ENCODE results near the gene AEBP2.
"Not testable (repeated sequence)": the region's sequence is repeated elsewhere in the genome, so short reads cannot be mapped to it uniquely, and the experiment has no call there.

Gene AEBP2

DNA sequence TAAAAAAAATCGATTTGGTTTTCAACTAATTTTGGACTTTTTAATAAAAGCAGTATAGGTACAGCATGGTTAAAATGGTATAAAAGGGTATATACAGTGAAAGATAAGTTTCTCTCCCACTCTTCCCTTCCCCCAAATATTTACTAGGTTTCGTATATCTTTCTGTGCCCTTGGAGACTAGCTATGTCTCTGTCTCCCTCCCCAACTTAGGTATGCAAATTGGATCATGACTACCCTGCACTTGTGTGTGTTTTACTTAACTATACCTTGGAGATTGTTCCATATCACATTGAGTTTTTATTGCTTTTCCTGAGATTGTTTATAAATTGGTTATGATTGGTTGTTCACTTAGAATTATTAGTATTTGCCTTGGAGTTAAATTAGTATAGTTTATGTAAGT, 19.4 kb downstream of the AEBP2 start:
- no peaks in the 10 kb centered on the region for H3K9me3 ChIP-seq (ENCODE audit: low read depth, low read length)
- no peak for DNase-seq (ENCODE audit: low read depth, low spot score)
- no peak overlapping the region for H3K4me3 ChIP-seq
- TF ChIP-seq FOXP2 (optimal IDR thresholded peaks at IDR 0.05; ENCODE audit: control extremely low read depth, extremely low read length, insufficient read depth), result no peak
- no peak for TF ChIP-seq EZH2 (IDR thresholded peaks at IDR 0.05)
- TF ChIP-seq POLR2AphosphoS5 (IDR thresholded peaks at IDR 0.05; ENCODE audit: borderline replicate concordance, low read depth, low read length), result no peak
- no peak overlapping the region for H3K27ac ChIP-seq
- no peak overlapping the region for H3K9ac ChIP-seq (ENCODE audit: insufficient read length)
- H3K36me3 ChIP-seq (ENCODE audit: insufficient read depth, low read length), result peaks cover 31% of the 10 kb centered on the region

DNA sequence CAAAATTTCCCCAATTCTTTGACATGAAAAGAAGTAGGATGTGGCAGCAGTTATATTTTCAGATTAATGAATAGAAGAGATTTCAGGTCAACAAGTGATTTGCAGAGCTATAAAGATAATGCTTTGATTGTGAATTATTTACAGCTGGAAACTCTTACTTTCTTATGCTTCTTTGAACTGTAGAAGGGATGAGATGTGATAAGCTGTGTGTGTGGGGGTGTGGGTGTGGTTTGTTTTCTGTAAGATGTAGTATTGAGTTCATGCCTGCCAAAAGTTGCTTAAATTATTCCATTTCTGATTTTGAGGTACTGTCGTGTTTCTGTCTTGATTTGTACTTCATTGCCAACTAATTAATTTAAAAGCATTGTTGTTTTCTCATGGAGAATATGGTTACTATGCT, 22.7 kb downstream of the AEBP2 start:
- no peak overlapping the region for H3K27ac ChIP-seq
- peaks cover 34% of the 10 kb centered on the region for H3K36me3 ChIP-seq (ENCODE audit: insufficient read depth, low read length)
- TF ChIP-seq EZH2 (IDR thresholded peaks at IDR 0.05) (no peak), FOXP2 (optimal IDR thresholded peaks at IDR 0.05; ENCODE audit: control extremely low read depth, extremely low read length, insufficient read depth) (no peak), POLR2AphosphoS5 (IDR thresholded peaks at IDR 0.05; ENCODE audit: borderline replicate concordance, low read depth, low read length) (no peak)
- DNase-seq (ENCODE audit: low read depth, low spot score), result no peak
- H3K9ac ChIP-seq (ENCODE audit: insufficient read length), result no peak overlapping the region
- H3K9me3 ChIP-seq (ENCODE audit: low read depth, low read length), result no peaks in the 10 kb centered on the region
- no peak overlapping the region for H3K4me3 ChIP-seq

DNA sequence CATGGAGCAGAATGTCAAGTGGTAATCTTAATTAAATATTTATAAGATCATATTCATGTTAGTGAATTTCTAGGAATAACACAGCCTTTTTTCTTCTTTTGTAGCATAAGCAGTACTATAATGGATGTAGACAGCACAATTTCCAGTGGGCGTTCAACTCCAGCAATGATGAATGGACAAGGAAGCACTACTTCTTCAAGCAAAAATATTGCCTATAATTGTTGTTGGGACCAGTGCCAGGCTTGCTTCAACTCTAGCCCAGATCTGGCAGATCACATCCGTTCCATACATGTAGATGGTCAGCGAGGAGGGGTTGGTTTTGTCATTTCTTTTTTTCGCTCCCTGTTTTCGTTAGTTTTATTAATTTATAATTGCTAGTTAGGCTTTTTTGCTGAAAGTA, 23.1 kb downstream of the AEBP2 start:
- no peak for TF ChIP-seq EZH2 (IDR thresholded peaks at IDR 0.05)
- TF ChIP-seq FOXP2 (optimal IDR thresholded peaks at IDR 0.05; ENCODE audit: control extremely low read depth, extremely low read length, insufficient read depth), result no peak
- TF ChIP-seq POLR2AphosphoS5 (IDR thresholded peaks at IDR 0.05; ENCODE audit: borderline replicate concordance, low read depth, low read length), result no peak
- Histone ChIP-seq H3K4me3 (no peak overlapping the region), H3K27ac (no peak overlapping the region), H3K36me3 (ENCODE audit: insufficient read depth, low read length) (peaks cover 38% of the 10 kb centered on the region), H3K9ac (ENCODE audit: insufficient read length) (no peak overlapping the region), H3K9me3 (ENCODE audit: low read depth, low read length) (no peaks in the 10 kb centered on the region)
- DNase-seq (ENCODE audit: low read depth, low spot score), result no peak

DNA sequence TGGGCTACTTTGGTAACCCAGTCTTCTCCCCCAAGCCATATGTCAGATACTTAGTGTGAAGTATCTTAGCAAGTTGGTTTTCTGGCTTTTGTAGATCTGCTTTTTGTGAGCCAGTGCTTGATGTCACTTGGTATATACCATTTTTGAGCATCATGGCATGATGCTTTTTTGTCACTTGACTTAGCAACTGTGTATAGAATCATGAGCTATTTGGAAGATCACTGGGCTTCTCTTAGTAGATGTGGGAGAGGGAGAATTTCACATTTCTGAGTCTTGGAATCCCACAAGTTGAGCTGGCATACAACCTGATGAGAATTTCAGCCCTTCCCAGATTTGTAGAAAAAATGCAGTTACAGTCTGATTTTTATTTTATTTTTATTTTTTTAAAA, 24.9 kb downstream of the AEBP2 start:
- H3K9me3 ChIP-seq (ENCODE audit: low read depth, low read length), result no peaks in the 10 kb centered on the region
- H3K36me3 ChIP-seq (ENCODE audit: insufficient read depth, low read length), result peaks cover 51% of the 10 kb centered on the region
- DNase-seq (ENCODE audit: low read depth, low spot score), result no peak
- H3K4me3 ChIP-seq, result no peak overlapping the region
- TF ChIP-seq EZH2 (IDR thresholded peaks at IDR 0.05) (no peak), POLR2AphosphoS5 (IDR thresholded peaks at IDR 0.05; ENCODE audit: borderline replicate concordance, low read depth, low read length) (no peak), FOXP2 (optimal IDR thresholded peaks at IDR 0.05; ENCODE audit: control extremely low read depth, extremely low read length, insufficient read depth) (no peak)
- no peak overlapping the region for H3K9ac ChIP-seq (ENCODE audit: insufficient read length)
- H3K27ac ChIP-seq, result no peak overlapping the region

DNA sequence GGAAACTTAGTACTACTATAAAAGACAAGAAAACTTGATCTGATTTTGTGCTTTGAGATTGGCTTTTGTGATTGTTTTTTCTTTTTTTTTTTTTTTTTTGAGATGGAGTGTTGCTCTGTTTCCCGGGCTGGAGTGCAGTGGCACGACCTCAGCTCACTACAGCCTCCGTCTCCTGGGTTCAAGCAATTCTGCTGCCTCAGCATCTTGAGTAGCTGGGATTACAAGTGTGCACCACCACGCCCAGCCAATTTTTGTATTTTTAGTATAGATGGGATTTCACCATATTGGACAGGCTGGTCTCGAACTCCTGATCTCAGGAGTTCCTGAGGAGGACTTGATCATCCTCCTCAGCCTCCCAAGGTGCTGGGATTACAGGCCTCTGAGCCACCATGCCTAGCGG, 26.4 kb downstream of the AEBP2 start:
- no peak for DNase-seq (ENCODE audit: low read depth, low spot score)
- no peak overlapping the region for H3K9ac ChIP-seq (ENCODE audit: insufficient read length)
- TF ChIP-seq EZH2 (IDR thresholded peaks at IDR 0.05), result no peak
- no peak for TF ChIP-seq POLR2AphosphoS5 (IDR thresholded peaks at IDR 0.05; ENCODE audit: borderline replicate concordance, low read depth, low read length)
- TF ChIP-seq FOXP2 (optimal IDR thresholded peaks at IDR 0.05; ENCODE audit: control extremely low read depth, extremely low read length, insufficient read depth), result no peak
- H3K36me3 ChIP-seq (ENCODE audit: insufficient read depth, low read length), result peaks cover 60% of the 10 kb centered on the region
- no peak overlapping the region for H3K27ac ChIP-seq
- H3K9me3 ChIP-seq (ENCODE audit: low read depth, low read length), result no peaks in the 10 kb centered on the region
- H3K4me3 ChIP-seq, result no peak overlapping the region

DNA sequence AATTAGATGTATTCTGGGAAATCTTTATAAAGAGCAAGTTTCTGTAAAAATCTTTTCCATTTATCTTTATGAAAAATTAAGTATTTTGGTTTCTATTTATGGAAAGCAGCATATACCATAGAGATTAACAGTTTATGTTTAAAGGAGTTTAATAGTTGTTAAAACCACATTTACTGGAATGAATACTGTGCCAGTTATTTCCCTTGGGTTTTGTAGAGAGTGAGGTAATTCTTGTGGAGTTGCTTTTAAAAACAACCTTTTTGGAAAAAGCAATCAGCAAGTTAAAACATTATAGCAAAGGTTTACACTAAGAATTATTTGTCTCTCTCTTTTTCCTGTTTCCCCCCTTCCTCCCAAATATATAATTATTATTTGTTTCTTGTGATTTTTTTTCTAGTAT, 34.9 kb downstream of the AEBP2 start:
- no peak overlapping the region for H3K4me3 ChIP-seq

DNA sequence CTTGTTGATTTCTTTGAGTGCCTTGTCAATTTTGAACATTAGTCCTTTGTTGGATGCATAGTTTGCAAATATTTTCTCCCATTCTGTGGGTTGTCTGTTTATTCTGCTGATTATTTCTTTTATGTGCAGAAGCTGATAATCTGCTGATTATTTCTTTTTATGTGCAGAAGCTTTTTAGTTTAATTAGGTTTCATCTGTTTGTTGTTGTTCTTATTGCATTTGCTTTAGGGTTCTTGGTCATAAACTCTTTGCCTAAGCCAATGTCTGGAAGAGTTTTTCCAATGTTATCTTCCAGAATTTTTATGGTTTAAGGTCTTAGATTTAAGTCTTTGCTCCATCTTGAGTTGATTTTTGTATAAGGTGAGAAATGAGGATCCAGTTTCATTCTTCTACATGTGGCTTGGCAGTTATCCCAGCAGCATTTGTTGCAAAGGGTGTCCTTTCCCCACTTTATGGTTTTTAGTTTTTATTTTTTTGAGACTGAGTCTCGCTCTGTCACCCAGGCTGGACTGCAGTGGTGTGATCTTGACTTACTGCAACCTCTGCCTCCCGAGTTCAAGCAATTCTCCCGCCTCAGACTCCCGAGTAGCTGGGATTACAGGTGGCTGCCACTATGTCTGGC, 36.7 kb downstream of the AEBP2 start:
- H3K9me3 ChIP-seq (ENCODE audit: low read depth, low read length); H3K27ac ChIP-seq; H3K9ac ChIP-seq (ENCODE audit: insufficient read length); DNase-seq (ENCODE audit: low read depth, low spot score); H3K4me3 ChIP-seq: not testable (repeated sequence)
- H3K36me3 ChIP-seq (ENCODE audit: insufficient read depth, low read length), result peaks cover 92% of the 10 kb centered on the region

More for the DNA sequence above, 34.9 kb downstream of the AEBP2 start:
- peaks cover 85% of the 10 kb centered on the region for H3K36me3 ChIP-seq (ENCODE audit: insufficient read depth, low read length)
- H3K27ac ChIP-seq, result peak overlapping the region; percentile 40; the same call in 1 of the 2 replicates
- no peak overlapping the region for H3K9ac ChIP-seq (ENCODE audit: insufficient read length)
- no peak for TF ChIP-seq EZH2 (IDR thresholded peaks at IDR 0.05)
- TF ChIP-seq POLR2AphosphoS5 (IDR thresholded peaks at IDR 0.05; ENCODE audit: borderline replicate concordance, low read depth, low read length), result no peak
- no peak for TF ChIP-seq FOXP2 (optimal IDR thresholded peaks at IDR 0.05; ENCODE audit: control extremely low read depth, extremely low read length, insufficient read depth)
- no peak for DNase-seq (ENCODE audit: low read depth, low spot score)
- H3K9me3 ChIP-seq (ENCODE audit: low read depth, low read length), result peaks cover 7% of the 10 kb centered on the region; the same call in 1 of the 2 replicates

DNA sequence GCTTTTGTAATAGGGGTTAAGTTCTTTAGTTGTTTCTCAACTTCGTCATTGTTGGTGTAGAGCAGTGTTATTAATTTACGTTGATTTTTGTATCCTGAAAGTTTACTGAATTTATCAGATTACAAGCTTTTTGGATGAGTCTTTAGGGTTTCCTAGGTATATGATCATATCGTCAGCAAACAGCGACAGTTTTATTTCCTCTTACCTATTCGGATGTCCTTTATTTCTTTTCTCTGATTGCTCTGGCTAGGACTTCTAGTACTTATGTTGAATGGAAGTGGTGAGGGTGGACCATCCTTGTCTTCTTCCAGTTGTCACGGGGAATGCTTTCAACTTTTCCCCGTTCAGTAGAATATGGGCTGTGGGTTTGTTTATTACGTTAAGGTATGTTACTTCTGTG, 37.8 kb downstream of the AEBP2 start:
- TF ChIP-seq POLR2AphosphoS5 (IDR thresholded peaks at IDR 0.05; ENCODE audit: borderline replicate concordance, low read depth, low read length), result no peak
- no peak for TF ChIP-seq EZH2 (IDR thresholded peaks at IDR 0.05)
- no peak for TF ChIP-seq FOXP2 (optimal IDR thresholded peaks at IDR 0.05; ENCODE audit: control extremely low read depth, extremely low read length, insufficient read depth)
- no peak overlapping the region for H3K4me3 ChIP-seq
- DNase-seq (ENCODE audit: low read depth, low spot score), result no peak
- H3K27ac ChIP-seq, result no peak overlapping the region
- peaks cover 89% of the 10 kb centered on the region for H3K36me3 ChIP-seq (ENCODE audit: insufficient read depth, low read length)
- no peak overlapping the region for H3K9ac ChIP-seq (ENCODE audit: insufficient read length)
- H3K9me3 ChIP-seq (ENCODE audit: low read depth, low read length), result peaks cover 7% of the 10 kb centered on the region; the same call in 1 of the 2 replicates

DNA sequence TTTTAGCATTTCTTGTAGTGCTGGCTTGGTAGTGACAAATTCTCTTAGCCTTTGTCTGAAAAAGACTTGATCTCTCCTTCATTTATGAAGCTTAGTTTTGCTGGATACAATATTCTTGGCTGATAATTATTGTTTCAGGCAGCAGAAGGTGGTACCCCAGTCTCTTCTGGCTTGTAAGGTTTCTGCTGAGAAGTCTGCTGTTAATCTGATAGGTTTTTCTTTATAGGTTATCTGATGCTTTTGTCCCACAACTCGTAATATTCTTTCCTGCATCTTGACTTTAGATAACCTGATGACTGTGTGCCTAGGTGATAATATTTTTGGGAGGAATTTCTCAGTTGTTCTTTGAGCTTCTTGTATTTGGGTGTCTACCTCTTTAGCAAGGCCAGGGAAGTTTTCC, 41.2 kb downstream of the AEBP2 start:
- H3K4me3 ChIP-seq, result no peak overlapping the region
- H3K36me3 ChIP-seq (ENCODE audit: insufficient read depth, low read length), result peaks cover 63% of the 10 kb centered on the region
- DNase-seq (ENCODE audit: low read depth, low spot score), result no peak
- H3K9me3 ChIP-seq (ENCODE audit: low read depth, low read length), result 0 out of 2 replicates have a peak, but pooled peaks cover 7% of the 10 kb centered on the region
- TF ChIP-seq FOXP2 (optimal IDR thresholded peaks at IDR 0.05; ENCODE audit: control extremely low read depth, extremely low read length, insufficient read depth) (no peak), EZH2 (IDR thresholded peaks at IDR 0.05) (no peak), POLR2AphosphoS5 (IDR thresholded peaks at IDR 0.05; ENCODE audit: borderline replicate concordance, low read depth, low read length) (no peak)
- no peak overlapping the region for H3K9ac ChIP-seq (ENCODE audit: insufficient read length)
- H3K27ac ChIP-seq, result no peak overlapping the region
